ENCODE data around the gene MAP3K6.

Gene MAP3K6

DNA sequence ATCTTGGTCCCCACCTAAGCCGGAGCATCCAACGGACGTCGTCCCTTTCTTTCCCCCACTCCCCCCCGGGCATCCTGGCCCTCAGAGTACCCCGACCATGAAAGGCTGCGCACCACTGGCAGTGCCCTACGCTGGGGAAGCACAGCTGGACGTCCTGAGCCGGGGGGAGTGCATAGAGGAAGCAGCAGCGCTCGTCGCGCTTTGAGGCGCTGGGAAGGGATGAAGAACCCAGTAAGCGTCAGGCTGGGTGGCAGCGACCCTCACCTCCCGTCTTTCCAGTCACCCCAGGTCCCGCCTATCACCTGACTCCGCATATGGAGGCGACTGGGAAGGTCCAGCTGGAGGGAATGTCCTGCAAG lies 5.7 kb downstream of the MAP3K6 start:
- ChIA-PET CTCF (interaction anchor here (0.9 kb wide), 1 partner anchor 45 kb away, joined by 5 read pairs; no protein-coding TSS in a partner anchor), POLR2A (no interaction called here)
- TF ChIP-seq HDGF (IDR thresholded peaks at IDR 0.05; ENCODE audit: borderline replicate concordance), result no peak
- TF ChIP-seq SP1 (IDR thresholded peaks at IDR 0.05), result no peak
- no peak for TF ChIP-seq ELF4 (IDR thresholded peaks at IDR 0.05)
- TF ChIP-seq NFRKB (IDR thresholded peaks at IDR 0.05), result no peak
- TF ChIP-seq FOXA1 (IDR thresholded peaks at IDR 0.05), result no peak
- no peak for TF ChIP-seq ZNF384 (IDR thresholded peaks at IDR 0.05)
- TF ChIP-seq LEF1 (IDR thresholded peaks at IDR 0.05; ENCODE audit: borderline replicate concordance), result no peak
- no peak for TF ChIP-seq FOXK2 (IDR thresholded peaks at IDR 0.05)
- TF ChIP-seq, protein P1, sequence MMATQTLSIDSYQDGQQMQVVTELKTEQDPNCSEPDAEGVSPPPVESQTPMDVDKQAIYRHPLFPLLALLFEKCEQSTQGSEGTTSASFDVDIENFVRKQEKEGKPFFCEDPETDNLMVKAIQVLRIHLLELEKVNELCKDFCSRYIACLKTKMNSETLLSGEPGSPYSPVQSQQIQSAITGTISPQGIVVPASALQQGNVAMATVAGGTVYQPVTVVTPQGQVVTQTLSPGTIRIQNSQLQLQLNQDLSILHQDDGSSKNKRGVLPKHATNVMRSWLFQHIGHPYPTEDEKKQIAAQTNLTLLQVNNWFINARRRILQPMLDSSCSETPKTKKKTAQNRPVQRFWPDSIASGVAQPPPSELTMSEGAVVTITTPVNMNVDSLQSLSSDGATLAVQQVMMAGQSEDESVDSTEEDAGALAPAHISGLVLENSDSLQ (IDR thresholded peaks at IDR 0.05), result no peak
- no peak for TF ChIP-seq L3MBTL2 (conservative IDR thresholded peaks at IDR 0.05)
- no peak for TF ChIP-seq TARDBP (IDR thresholded peaks at IDR 0.05)
- TF ChIP-seq CTBP1 (IDR thresholded peaks at IDR 0.05; ENCODE audit: borderline replicate concordance), result no peak
- TF ChIP-seq BHLHE40 (IDR thresholded peaks at IDR 0.05; ENCODE audit: borderline replicate concordance), result no peak
- no peak for DNase-seq (ENCODE audit: extremely low spot score)

DNA sequence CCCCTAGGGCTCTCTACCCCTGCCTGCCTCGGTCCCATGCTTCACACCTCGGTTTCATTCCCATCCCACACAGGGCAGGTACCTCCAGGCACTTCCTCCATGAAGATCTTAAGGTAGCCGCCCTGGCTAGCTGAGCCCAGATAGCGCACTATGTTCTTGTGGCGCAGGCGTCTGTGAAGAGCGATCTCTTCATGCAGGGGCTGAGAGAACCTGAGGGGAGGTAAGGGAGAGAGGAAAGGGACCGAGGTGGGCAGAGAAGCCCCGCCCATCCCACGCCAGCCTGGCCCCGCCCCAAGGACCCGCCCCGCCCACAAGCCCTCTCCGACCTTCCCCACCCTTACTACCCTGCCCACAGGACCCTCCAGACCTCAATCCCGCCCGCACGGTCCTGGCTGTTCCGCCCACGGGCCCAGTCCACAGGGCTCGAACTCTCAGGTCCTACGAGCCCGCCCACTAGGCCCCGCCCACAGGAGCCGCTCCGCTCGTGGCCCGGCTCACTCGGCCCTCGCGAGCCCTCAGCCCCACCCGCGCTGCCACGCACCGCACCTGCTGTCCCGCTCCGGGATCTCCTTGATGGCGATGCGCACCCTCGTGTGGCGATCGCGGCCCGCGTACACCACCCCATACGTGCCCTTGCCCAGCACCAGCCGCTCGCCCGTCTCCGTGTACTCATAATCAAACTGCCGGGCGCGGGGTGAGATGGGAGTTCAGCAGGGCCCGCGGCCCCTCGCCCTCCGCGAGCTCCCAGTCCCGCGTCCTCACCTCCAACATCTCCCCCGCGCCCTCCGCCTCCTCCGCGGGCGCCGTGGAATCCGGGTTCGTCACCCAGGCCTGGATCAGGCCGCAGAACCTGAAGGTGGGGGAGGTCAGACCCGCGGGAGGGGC lies 6.4 kb downstream of the MAP3K6 start:
- POLR2A ChIA-PET, result no interaction called here
- CTCF ChIA-PET, result interaction anchor here (0.9 kb wide), 1 partner anchor 45 kb away, joined by 5 read pairs; no protein-coding TSS in a partner anchor
- DNase-seq (ENCODE audit: extremely low spot score), result no peak
- TF ChIP-seq FOXK2 (IDR thresholded peaks at IDR 0.05) (no peak), FOXM1 (IDR thresholded peaks at IDR 0.05; ENCODE audit: borderline replicate concordance) (no peak), LEF1 (IDR thresholded peaks at IDR 0.05; ENCODE audit: borderline replicate concordance) (no peak), SP1 (IDR thresholded peaks at IDR 0.05) (no peak), SUZ12 (IDR thresholded peaks at IDR 0.05) (no peak), ARNT (IDR thresholded peaks at IDR 0.05) (no peak), TARDBP (IDR thresholded peaks at IDR 0.05) (no peak), BHLHE40 (IDR thresholded peaks at IDR 0.05; ENCODE audit: borderline replicate concordance) (no peak), CTBP1 (IDR thresholded peaks at IDR 0.05; ENCODE audit: borderline replicate concordance) (no peak), ELF4 (IDR thresholded peaks at IDR 0.05) (no peak)
- TF ChIP-seq, protein P1 (IDR thresholded peaks at IDR 0.05), result no peak

DNA sequence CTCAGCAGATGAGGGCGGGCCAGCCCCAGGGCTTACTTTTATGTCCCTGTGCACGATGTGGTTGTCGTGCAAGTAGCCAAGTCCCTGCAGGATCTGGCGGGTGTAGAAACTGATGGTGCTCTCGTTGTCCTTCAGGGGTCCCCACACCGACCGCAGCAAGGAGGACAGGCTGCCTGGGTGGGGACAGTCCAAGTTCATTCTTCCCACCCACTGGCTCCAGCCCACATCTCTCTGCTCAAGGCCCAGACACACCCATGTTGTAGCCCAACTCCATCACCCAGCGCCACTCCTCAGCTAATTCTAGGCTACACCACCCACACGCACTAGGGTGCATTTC lies 7.0 kb downstream of the MAP3K6 start:
- TF ChIP-seq NFRKB (IDR thresholded peaks at IDR 0.05) (no peak), CTBP1 (IDR thresholded peaks at IDR 0.05; ENCODE audit: borderline replicate concordance) (no peak), LEF1 (IDR thresholded peaks at IDR 0.05; ENCODE audit: borderline replicate concordance) (no peak), BHLHE40 (IDR thresholded peaks at IDR 0.05; ENCODE audit: borderline replicate concordance) (no peak), TARDBP (IDR thresholded peaks at IDR 0.05) (no peak), ARNT (IDR thresholded peaks at IDR 0.05) (no peak), FOXA1 (IDR thresholded peaks at IDR 0.05) (no peak), L3MBTL2 (conservative IDR thresholded peaks at IDR 0.05) (no peak), SP1 (IDR thresholded peaks at IDR 0.05) (no peak), ELF4 (IDR thresholded peaks at IDR 0.05) (no peak), ZNF384 (IDR thresholded peaks at IDR 0.05) (no peak), SUZ12 (IDR thresholded peaks at IDR 0.05) (no peak), HDGF (IDR thresholded peaks at IDR 0.05; ENCODE audit: borderline replicate concordance) (no peak), FOXM1 (IDR thresholded peaks at IDR 0.05; ENCODE audit: borderline replicate concordance) (no peak), FOXK2 (IDR thresholded peaks at IDR 0.05) (no peak)
- TF ChIP-seq, protein P1 (IDR thresholded peaks at IDR 0.05), result no peak
- no peak for DNase-seq (ENCODE audit: extremely low spot score)
- ChIA-PET POLR2A (no interaction called here), CTCF (no interaction called here)

DNA sequence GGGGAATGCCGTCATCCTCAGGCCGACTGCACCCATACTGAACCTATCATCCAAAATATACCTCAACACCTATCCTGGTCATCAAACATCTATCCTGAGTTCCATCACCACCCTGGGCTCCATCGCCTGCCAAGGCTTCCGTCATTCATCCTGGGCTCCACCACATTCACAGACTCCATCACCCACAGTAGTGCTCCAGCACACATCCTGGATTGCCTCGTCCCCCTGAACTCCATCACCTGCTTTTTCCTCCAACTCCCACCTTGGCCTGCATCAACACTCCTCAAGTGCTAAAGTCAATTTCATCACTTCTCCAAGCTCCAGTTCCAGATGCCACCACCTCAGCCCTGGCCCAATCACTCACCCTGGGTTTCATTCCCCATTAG lies 7.8 kb downstream of the MAP3K6 start:
- no peak for TF ChIP-seq ZNF384 (IDR thresholded peaks at IDR 0.05)
- TF ChIP-seq FOXA1 (IDR thresholded peaks at IDR 0.05), result no peak
- TF ChIP-seq, protein P1 (IDR thresholded peaks at IDR 0.05), result no peak
- TF ChIP-seq CTBP1 (IDR thresholded peaks at IDR 0.05; ENCODE audit: borderline replicate concordance), result no peak
- no peak for TF ChIP-seq TARDBP (IDR thresholded peaks at IDR 0.05)
- no peak for TF ChIP-seq ARNT (IDR thresholded peaks at IDR 0.05)
- TF ChIP-seq ELF4 (IDR thresholded peaks at IDR 0.05), result no peak
- no peak for TF ChIP-seq HDGF (IDR thresholded peaks at IDR 0.05; ENCODE audit: borderline replicate concordance)
- TF ChIP-seq FOXM1 (IDR thresholded peaks at IDR 0.05; ENCODE audit: borderline replicate concordance), result no peak
- TF ChIP-seq NFRKB (IDR thresholded peaks at IDR 0.05), result no peak
- TF ChIP-seq SP1 (IDR thresholded peaks at IDR 0.05), result no peak
- no peak for TF ChIP-seq BHLHE40 (IDR thresholded peaks at IDR 0.05; ENCODE audit: borderline replicate concordance)
- no peak for TF ChIP-seq L3MBTL2 (conservative IDR thresholded peaks at IDR 0.05)
- TF ChIP-seq LEF1 (IDR thresholded peaks at IDR 0.05; ENCODE audit: borderline replicate concordance), result no peak
- TF ChIP-seq SUZ12 (IDR thresholded peaks at IDR 0.05), result no peak
- no peak for TF ChIP-seq FOXK2 (IDR thresholded peaks at IDR 0.05)
- no peak for DNase-seq (ENCODE audit: extremely low spot score)
- POLR2A ChIA-PET, result no interaction called here
- CTCF ChIA-PET, result interaction anchor here (1.1 kb wide), 1 partner anchor 10 kb away, joined by 3 read pairs; no protein-coding TSS in a partner anchor
